A549 (cell line): ENCODE results near the gene IL23R. TPM values are rescaled to one million over a fixed set of nuclear protein-coding genes. Genes with fewer than 3 reads are reported as not detected.

Experiments
- ATAC-seq, 2 experiments: fragments of 200-7000 bp in 1 of 2; fragments of >200 bp in 1 of 2; cut with Nextera tagmentation in 1 of 2; cut with Tn5 transposase in 1 of 2; 3 replicates each; pipeline versions ENCODE4 v1.8.0 to v1.9.1; 2018 to 2020; ENCODE audit warnings: mild to moderate bottlenecking in 1 of 2, moderate library complexity in 1 of 2
- CTCF ChIA-PET: fragments of 300-600 bp; sonication (Branson Sonifier 250); formaldehyde crosslinking; extraction: SDS; loops from one replicate; lab custom pipeline; 2021; ENCODE audit warnings: antibody characterized with exemption, inconsistent platforms; lab: Yijun Ruan, JAX
- POLR2A ChIA-PET: fragments of 350-600 bp; formaldehyde crosslinking; extraction: SDS; loops from one replicate; lab custom pipeline; 2021; ENCODE audit warnings: antibody characterized with exemption, inconsistent platforms; lab: Yijun Ruan, JAX
- DNase-seq, 2 experiments: peaks; one replicate each; pipeline versions ENCODE4 v3.0.0 to v3.0.0-alpha.2; 2011 to 2016; ENCODE audit warnings: low read depth in 1 of 2, low spot score in 1 of 2
- FAIRE-seq: peaks from 2 replicates; lab custom pipeline; 2011; peaks lifted over from hg19 to GRCh38; lab: Jason Lieb, UNC
- H3K27ac ChIP-seq, 2 experiments: fragments of >200 bp; sonication (Bioruptor Twin); formaldehyde crosslinking; 3 replicates each; pipeline ENCODE4 v1.5.1; 2016 to 2017
- H3K4me1 ChIP-seq: fragments of >200 bp; sonication (Bioruptor Twin); formaldehyde crosslinking; 3 replicates; pipeline ENCODE4 v1.6.1; 2016
- H3K4me2 ChIP-seq: fragments of >200 bp; sonication (Bioruptor Twin); formaldehyde crosslinking; 3 replicates; pipeline ENCODE4 v1.6.1; 2016
- H3K4me3 ChIP-seq: fragments of >200 bp; sonication (Bioruptor Twin); formaldehyde crosslinking; 3 replicates; pipeline ENCODE4 v1.5.1; 2016
- H3K9me3 ChIP-seq: fragments of >200 bp; sonication (Bioruptor Twin); formaldehyde crosslinking; 3 replicates; pipeline ENCODE4 v1.6.1; 2016
- CBX2 ChIP-seq: fragments of 200-600 bp; sonication (generic); IDR thresholded peaks from 2 replicates; pipeline ENCODE4 v1.6.1; 2016; ENCODE audit warnings: low read depth, mild to moderate bottlenecking, borderline replicate concordance
- CBX8 ChIP-seq: fragments of 200-600 bp; sonication (generic); IDR thresholded peaks from 2 replicates; pipeline ENCODE4 v1.6.1; 2016
- CEBPB ChIP-seq, 2 experiments: fragments of >200 bp in 1 of 2; sonication (Bioruptor Twin) in 1 of 2; formaldehyde crosslinking in 1 of 2; IDR thresholded peaks; 2 replicates each; pipeline ENCODE4 v1.6.1; 2012 to 2016
- CHD2 ChIP-seq: fragments of 150-350 bp; IDR thresholded peaks from 2 replicates; pipeline ENCODE4 v1.6.1; 2014; ENCODE audit warnings: low read length; ENCODE audit not compliant: partially characterized antibody
- EHF ChIP-seq: fragments of 250-450 bp; sonication (Bioruptor Pico); IDR thresholded peaks from 2 replicates; pipeline ENCODE4 v1.5.0; 2020; ENCODE audit warnings: mild to moderate bottlenecking
- EHMT2 ChIP-seq: fragments of 200-600 bp; sonication (generic); IDR thresholded peaks from 2 replicates; pipeline ENCODE4 v1.6.1; 2016; ENCODE audit warnings: antibody characterized with exemption, low read depth, mild to moderate bottlenecking, moderate library complexity
- FOSB ChIP-seq: fragments of 250-450 bp; sonication (Bioruptor Pico); IDR thresholded peaks from 2 replicates; pipeline ENCODE4 v1.5.0; 2020; ENCODE audit warnings: mild to moderate bottlenecking, moderate library complexity
- HDAC2 ChIP-seq: fragments of 200-600 bp; sonication (generic); IDR thresholded peaks from 2 replicates; pipeline ENCODE4 v1.6.1; 2016
- HEYL ChIP-seq: fragments of 250-450 bp; sonication (Bioruptor Pico); IDR thresholded peaks from 2 replicates; pipeline ENCODE4 v1.8.0; 2021; ENCODE audit warnings: mild to moderate bottlenecking, moderate library complexity
- HOXA7 ChIP-seq: fragments of 250-450 bp; sonication (Bioruptor Pico); IDR thresholded peaks from 2 replicates; pipeline ENCODE4 v1.5.0; 2020; ENCODE audit warnings: mild to moderate bottlenecking, moderate library complexity
- HOXB13 ChIP-seq: fragments of 250-450 bp; sonication (Bioruptor Pico); IDR thresholded peaks from 2 replicates; pipeline ENCODE4 v1.5.0; 2020; ENCODE audit warnings: low read depth, mild to moderate bottlenecking, moderate library complexity
- JUNB ChIP-seq: fragments of >200 bp; sonication (Bioruptor Twin); formaldehyde crosslinking; IDR thresholded peaks from 2 replicates; pipeline ENCODE4 v1.6.1; 2016
- KDM1A ChIP-seq: fragments of 200-600 bp; sonication (generic); IDR thresholded peaks from 2 replicates; pipeline ENCODE4 v1.6.1; 2016; ENCODE audit warnings: low read depth, mild to moderate bottlenecking
- MAZ ChIP-seq: fragments of 150-350 bp; IDR thresholded peaks from 2 replicates; pipeline ENCODE4 v1.6.1; 2014; ENCODE audit warnings: antibody characterized with exemption, low read depth, low read length, borderline replicate concordance
- MYC ChIP-seq: IDR thresholded peaks from 2 replicates; pipeline ENCODE4 v1.6.1; 2012; ENCODE audit warnings: mild to moderate bottlenecking, inconsistent platforms, low read length, improper control_type of control experiment, borderline replicate concordance
- NFE2L2 ChIP-seq: fragments of 150-350 bp; conservative IDR thresholded peaks from 2 replicates; pipeline ENCODE4 v1.6.1; 2014; ENCODE audit warnings: low read length
- NPAS2 ChIP-seq: fragments of 250-450 bp; sonication (Bioruptor Pico); IDR thresholded peaks from 2 replicates; pipeline ENCODE4 v1.8.0; 2022; ENCODE audit warnings: mild to moderate bottlenecking, moderate library complexity, borderline replicate concordance
- NR3C1 ChIP-seq: fragments of >200 bp; sonication (Bioruptor Twin); formaldehyde crosslinking; IDR thresholded peaks from 3 replicates; pipeline ENCODE4 v1.6.1; 2017
- PHF8 ChIP-seq: fragments of 200-600 bp; sonication (generic); IDR thresholded peaks from 2 replicates; pipeline ENCODE4 v1.6.1; 2016; ENCODE audit warnings: low read depth, mild to moderate bottlenecking, antibody characterized with exemption, moderate library complexity, borderline replicate concordance
- POLR2AphosphoS2 ChIP-seq: conservative IDR thresholded peaks from 2 replicates; pipeline ENCODE4 v1.6.1; 2012; ENCODE audit warnings: low read length, improper control_type of control experiment, inconsistent platforms
- RAD21 ChIP-seq, 2 experiments: fragments of >200 bp in 1 of 2; sonication (Bioruptor Twin) in 1 of 2; formaldehyde crosslinking in 1 of 2; IDR thresholded peaks in 1 of 2; conservative IDR thresholded peaks in 1 of 2; 2 replicates in 1 of 2; 3 replicates in 1 of 2; pipeline ENCODE4 v1.6.1; 2012 to 2018; ENCODE audit warnings: inconsistent platforms in 1 of 2
- SREBF2 ChIP-seq: fragments of 450-650 bp; IDR thresholded peaks from 2 replicates; pipeline ENCODE4 v1.6.1; 2014; ENCODE audit warnings: mild to moderate bottlenecking, moderate library complexity
- ZC3H11A ChIP-seq: fragments of 450-650 bp; IDR thresholded peaks from 2 replicates; pipeline ENCODE4 v1.6.1; 2014; ENCODE audit warnings: antibody characterized with exemption, mild to moderate bottlenecking
- ZSCAN20 ChIP-seq: fragments of 250-450 bp; sonication (Bioruptor Pico); IDR thresholded peaks from 2 replicates; pipeline ENCODE4 v1.8.0; 2022; ENCODE audit warnings: mild to moderate bottlenecking, moderate library complexity
- WGBS: methylation state at CpG from one replicate; pipeline ENCODE4 v1.1.6; 2017; ENCODE audit errors: missing lambda C conversion rate; 5-methylcytosine and 5-hydroxymethylcytosine counted together
- polyA plus RNA-seq, 4 experiments: library from polyadenylated mRNA; depleted of rRNA in 3 of 4; stranded (reverse); fragments of >200 nt; fragmentation: RNase III in 1 of 4; extraction: RNeasy Plus Mini Kit Qiagen cat#74134 plus additional on column Dnase treatment in 1 of 4; gene quantifications; 2 replicates in 3 of 4; 3 replicates in 1 of 4; pipeline ENCODE4 v1.2.3, GENCODE V29; 2011 to 2017
- TF ChIP-seq, protein P1 (sequence below): IDR thresholded peaks from 2 replicates; pipeline ENCODE4 v1.6.1; 2012
- TF ChIP-seq, protein P2 (sequence below): IDR thresholded peaks from 2 replicates; pipeline ENCODE4 v1.6.1; 2012
- TF ChIP-seq, protein P3 (sequence below): fragments of 250-450 bp; sonication (Bioruptor Pico); IDR thresholded peaks from 2 replicates; pipeline ENCODE4 v1.5.0; 2020; ENCODE audit warnings: low read depth, mild to moderate bottlenecking, moderate library complexity
- TF ChIP-seq, protein P4 (sequence below): fragments of >200 bp; sonication (Bioruptor Twin); formaldehyde crosslinking; IDR thresholded peaks from 2 replicates; pipeline ENCODE4 v1.6.1; 2016

Gene IL23R
- polyA plus RNA-seq, 2 of the 4 experiments (the other 2 are of a cell fraction) = not detected

DNA sequence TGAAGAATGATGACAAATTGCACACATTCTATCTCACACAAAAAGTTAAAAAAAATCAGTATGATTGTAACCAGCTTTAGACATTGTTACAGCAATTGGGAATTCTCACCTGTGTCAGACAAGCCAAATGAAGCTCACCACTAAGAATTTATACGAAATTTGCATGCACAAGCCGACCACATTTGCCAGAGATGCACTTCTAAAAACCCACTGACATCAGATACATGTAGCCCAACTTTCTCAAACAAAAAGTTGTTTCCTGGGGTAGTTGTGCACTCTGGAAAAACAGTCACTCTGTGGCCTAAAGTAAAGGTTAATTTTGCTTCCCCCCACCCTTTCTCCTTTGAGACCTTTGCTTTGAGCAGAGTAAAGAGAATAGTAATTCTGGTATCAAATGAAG lies 73.5 kb downstream of the IL23R start:
- Histone ChIP-seq H3K4me3 (no peak overlapping the region), H3K27ac (no peak overlapping the region), H3K9me3 (no peaks in the 10 kb centered on the region), H3K4me2 (no peak overlapping the region), H3K4me1 (no peaks in the 10 kb centered on the region)
- ChIA-PET CTCF (interaction anchor here (1.0 to 1.2 kb wide), 2 partner anchors 106 to 260 kb away, joined by 3 to 4 read pairs; no protein-coding TSS in a partner anchor), POLR2A (no interaction called here)
- WGBS = 10% methylated on average over 2 of the region's 2 CpGs
- no peak for DNase-seq
- TF ChIP-seq HOXB13 (CRISPR knock-in tag) (no peak), HOXA7 (CRISPR knock-in tag) (no peak), MAZ (no peak), EHF (CRISPR knock-in tag) (no peak), SREBF2 (no peak), POLR2AphosphoS2 (no peak), ZC3H11A (no peak), CEBPB (IDR thresholded peaks at IDR 0.05) (no peak), RAD21 (conservative IDR thresholded peaks at IDR 0.05 in 1 of 2, IDR thresholded peaks at IDR 0.05 in 1 of 2) (no peak), CBX2 (no peak), MYC (no peak), CHD2 (no peak), HEYL (no peak), ZSCAN20 (CRISPR knock-in tag) (no peak), FOSB (CRISPR knock-in tag) (no peak)
- TF ChIP-seq, protein P1, sequence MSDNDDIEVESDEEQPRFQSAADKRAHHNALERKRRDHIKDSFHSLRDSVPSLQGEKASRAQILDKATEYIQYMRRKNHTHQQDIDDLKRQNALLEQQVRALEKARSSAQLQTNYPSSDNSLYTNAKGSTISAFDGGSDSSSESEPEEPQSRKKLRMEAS = no peak
- TF ChIP-seq, protein P2, sequence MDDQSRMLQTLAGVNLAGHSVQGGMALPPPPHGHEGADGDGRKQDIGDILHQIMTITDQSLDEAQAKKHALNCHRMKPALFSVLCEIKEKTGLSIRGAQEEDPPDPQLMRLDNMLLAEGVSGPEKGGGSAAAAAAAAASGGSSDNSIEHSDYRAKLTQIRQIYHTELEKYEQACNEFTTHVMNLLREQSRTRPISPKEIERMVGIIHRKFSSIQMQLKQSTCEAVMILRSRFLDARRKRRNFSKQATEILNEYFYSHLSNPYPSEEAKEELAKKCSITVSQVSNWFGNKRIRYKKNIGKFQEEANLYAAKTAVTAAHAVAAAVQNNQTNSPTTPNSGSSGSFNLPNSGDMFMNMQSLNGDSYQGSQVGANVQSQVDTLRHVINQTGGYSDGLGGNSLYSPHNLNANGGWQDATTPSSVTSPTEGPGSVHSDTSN = no peak
- no peak for FAIRE-seq
- no peak for ATAC-seq

DNA sequence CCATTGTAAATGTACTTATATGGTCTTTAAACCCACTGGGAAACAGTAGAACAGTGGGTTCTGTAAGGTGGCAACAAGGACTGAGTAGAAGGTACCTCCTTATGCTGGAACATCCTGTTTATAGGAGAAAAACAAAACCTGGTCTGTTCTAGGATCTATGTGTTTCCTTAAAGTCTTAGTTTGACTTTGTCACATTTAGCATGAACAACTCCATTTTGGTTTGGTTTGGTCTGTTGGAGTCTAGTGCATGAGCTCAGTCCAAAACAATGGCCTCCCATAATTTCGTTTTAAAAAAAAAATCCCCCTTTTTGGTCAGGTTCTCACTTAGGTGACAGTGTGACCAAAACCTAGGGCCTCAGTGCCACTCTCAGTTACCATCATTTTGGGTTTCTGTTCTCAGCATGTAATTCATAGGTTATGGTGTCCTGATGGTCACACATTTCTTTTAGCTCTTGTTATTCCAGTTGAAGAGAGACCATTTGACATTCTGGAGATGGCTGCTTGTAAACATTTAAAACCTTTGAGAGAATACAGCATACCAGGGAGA lies 75.0 kb downstream of the IL23R start:
- H3K4me2 ChIP-seq = no peak overlapping the region
- H3K4me1 ChIP-seq = no peaks in the 10 kb centered on the region
- H3K4me3 ChIP-seq = no peak overlapping the region
- H3K27ac ChIP-seq = no peak overlapping the region
- ATAC-seq (no peak), DNase-seq (no peak), FAIRE-seq (no peak)
- POLR2A ChIA-PET = no interaction called here
- no peaks in the 10 kb centered on the region for H3K9me3 ChIP-seq
- CTCF ChIA-PET = interaction anchor here (1.0 kb wide), 1 partner anchor 33 kb away, joined by 4 read pairs; no protein-coding TSS in a partner anchor
- 4% methylated on average over 1 of the region's 1 CpG for WGBS
- TF ChIP-seq HOXA7 (CRISPR knock-in tag) = no peak
- TF ChIP-seq PHF8 = no peak
- no peak for TF ChIP-seq JUNB
- TF ChIP-seq, protein P3, sequence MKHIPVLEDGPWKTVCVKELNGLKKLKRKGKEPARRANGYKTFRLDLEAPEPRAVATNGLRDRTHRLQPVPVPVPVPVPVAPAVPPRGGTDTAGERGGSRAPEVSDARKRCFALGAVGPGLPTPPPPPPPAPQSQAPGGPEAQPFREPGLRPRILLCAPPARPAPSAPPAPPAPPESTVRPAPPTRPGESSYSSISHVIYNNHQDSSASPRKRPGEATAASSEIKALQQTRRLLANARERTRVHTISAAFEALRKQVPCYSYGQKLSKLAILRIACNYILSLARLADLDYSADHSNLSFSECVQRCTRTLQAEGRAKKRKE (CRISPR knock-in tag) = no peak
- no peak for TF ChIP-seq EHMT2
- TF ChIP-seq NPAS2 (CRISPR knock-in tag) = no peak
- TF ChIP-seq EHF (CRISPR knock-in tag) = no peak

DNA sequence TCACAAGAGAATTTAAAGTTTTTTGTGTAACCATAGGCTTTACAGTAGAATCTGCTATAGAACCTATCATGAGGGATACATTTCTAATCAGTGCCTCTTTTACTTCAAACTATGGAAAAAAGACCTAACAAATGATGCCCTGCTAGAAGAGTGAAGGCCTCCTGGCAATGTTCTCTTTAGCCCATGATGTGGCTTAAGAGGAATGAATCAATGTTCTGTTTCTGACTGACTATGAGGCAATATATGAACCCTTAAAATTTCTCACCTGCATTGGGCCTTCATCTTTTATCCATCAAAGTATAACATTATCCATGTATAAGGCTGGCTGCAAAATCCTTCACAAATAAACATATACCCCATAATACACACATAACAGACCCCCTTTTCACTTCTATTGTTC lies 75.8 kb downstream of the IL23R start:
- H3K9me3 ChIP-seq = no peaks in the 10 kb centered on the region
- TF ChIP-seq, protein P1 = no peak
- TF ChIP-seq JUNB (no peak), EHF (CRISPR knock-in tag) (no peak), CBX8 (no peak), PHF8 (no peak), HDAC2 (no peak), CBX2 (no peak), EHMT2 (no peak), KDM1A (no peak), NR3C1 (no peak), NFE2L2 (no peak)
- TF ChIP-seq, protein P4, sequence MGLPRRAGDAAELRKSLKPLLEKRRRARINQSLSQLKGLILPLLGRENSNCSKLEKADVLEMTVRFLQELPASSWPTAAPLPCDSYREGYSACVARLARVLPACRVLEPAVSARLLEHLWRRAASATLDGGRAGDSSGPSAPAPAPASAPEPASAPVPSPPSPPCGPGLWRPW = no peak
- TF ChIP-seq, protein P3 (CRISPR knock-in tag) = no peak
- TF ChIP-seq, protein P2 = no peak
- no peaks in the 10 kb centered on the region for H3K4me1 ChIP-seq
- POLR2A ChIA-PET = no interaction called here
- FAIRE-seq (no peak), ATAC-seq (no peak), DNase-seq (no peak)
- H3K4me2 ChIP-seq = no peak overlapping the region
- H3K27ac ChIP-seq = no peak overlapping the region
- no peak overlapping the region for H3K4me3 ChIP-seq
- CTCF ChIA-PET = no interaction called here
